Measurements from ENCODE around the gene CDC14A. TPM values are rescaled to one million over a fixed set of nuclear protein-coding genes. Genes with fewer than 3 reads are reported as not detected.

The CDC14A gene
- total RNA-seq, 1 experiment from 2014 or later: 2.6 TPM

GRCh38 chr1:100511773-100512172 is 159.5 kb downstream of the CDC14A start:
- Mint-ChIP-seq H3K4me1 (ENCODE audit: insufficient read depth, unreplicated experiment) (no peaks in the 10 kb centered on the region), H3K27me3 (ENCODE audit: insufficient read depth, unreplicated experiment) (no peaks in the 10 kb centered on the region), H3K9me3 (ENCODE audit: unreplicated experiment) (no peaks in the 10 kb centered on the region), H3K36me3 (ENCODE audit: insufficient read depth, unreplicated experiment) (no peaks in the 10 kb centered on the region), H3K4me3 (ENCODE audit: unreplicated experiment) (no peak overlapping the region), H3K27ac (ENCODE audit: low read depth, unreplicated experiment) (no peak overlapping the region)
- no peak for DNase-seq (ENCODE audit: unreplicated experiment)
- ChIA-PET CTCF (no interaction called here), POLR2A (no interaction called here)
- BruUV-seq (replicated peaks): no TSS peak
- intact Hi-C loops (cut with micrococcal nuclease): no loop called here
- no peak for TF ChIP-seq CTCF (IDR thresholded peaks at IDR 0.05; ENCODE audit: unreplicated experiment)

GRCh38 chr1:100512803-100513352 is 160.6 kb downstream of the CDC14A start:
- Mint-ChIP-seq H3K36me3 (ENCODE audit: insufficient read depth, unreplicated experiment) (no peaks in the 10 kb centered on the region), H3K27ac (ENCODE audit: low read depth, unreplicated experiment) (no peak overlapping the region), H3K4me1 (ENCODE audit: insufficient read depth, unreplicated experiment) (no peaks in the 10 kb centered on the region), H3K9me3 (ENCODE audit: unreplicated experiment) (no peaks in the 10 kb centered on the region), H3K27me3 (ENCODE audit: insufficient read depth, unreplicated experiment) (no peaks in the 10 kb centered on the region), H3K4me3 (ENCODE audit: unreplicated experiment) (no peak overlapping the region)
- ChIA-PET POLR2A (no interaction called here), CTCF (interaction anchor here (0.6 kb wide), 1 partner anchor 11 kb away, joined by 3 read pairs; no protein-coding TSS in a partner anchor)
- no peak for TF ChIP-seq CTCF (IDR thresholded peaks at IDR 0.05; ENCODE audit: unreplicated experiment)
- intact Hi-C loops (cut with micrococcal nuclease): no loop called here
- DNase-seq (ENCODE audit: unreplicated experiment): no peak
- BruUV-seq (replicated peaks): no TSS peak

GRCh38 chr1:100516857-100517256 is 164.6 kb downstream of the CDC14A start:
- no TSS peak for BruUV-seq (replicated peaks)
- Mint-ChIP-seq H3K27me3 (ENCODE audit: insufficient read depth, unreplicated experiment) (no peaks in the 10 kb centered on the region), H3K27ac (ENCODE audit: low read depth, unreplicated experiment) (no peak overlapping the region), H3K36me3 (ENCODE audit: insufficient read depth, unreplicated experiment) (no peaks in the 10 kb centered on the region), H3K9me3 (ENCODE audit: unreplicated experiment) (no peaks in the 10 kb centered on the region), H3K4me1 (ENCODE audit: insufficient read depth, unreplicated experiment) (no peaks in the 10 kb centered on the region), H3K4me3 (ENCODE audit: unreplicated experiment) (no peak overlapping the region)
- ChIA-PET CTCF (no interaction called here), POLR2A (no interaction called here)
- no peak for DNase-seq (ENCODE audit: unreplicated experiment)
- no peak for TF ChIP-seq CTCF (IDR thresholded peaks at IDR 0.05; ENCODE audit: unreplicated experiment)
- intact Hi-C loops (cut with micrococcal nuclease): no loop called here

GRCh38 chr1:100517515-100517914 is 165.2 kb downstream of the CDC14A start:
- H3K9me3 Mint-ChIP-seq (ENCODE audit: unreplicated experiment): no peaks in the 10 kb centered on the region
- no peak overlapping the region for H3K27ac Mint-ChIP-seq (ENCODE audit: low read depth, unreplicated experiment)
- H3K27me3 Mint-ChIP-seq (ENCODE audit: insufficient read depth, unreplicated experiment): no peaks in the 10 kb centered on the region
- no TSS peak for BruUV-seq (replicated peaks)
- intact Hi-C loops (cut with micrococcal nuclease): no loop called here
- H3K4me3 Mint-ChIP-seq (ENCODE audit: unreplicated experiment): no peak overlapping the region
- no peak for TF ChIP-seq CTCF (IDR thresholded peaks at IDR 0.05; ENCODE audit: unreplicated experiment)
- POLR2A ChIA-PET: no interaction called here
- no peak for DNase-seq (ENCODE audit: unreplicated experiment)
- CTCF ChIA-PET: no interaction called here
- H3K4me1 Mint-ChIP-seq (ENCODE audit: insufficient read depth, unreplicated experiment): no peaks in the 10 kb centered on the region
- peaks cover 3% of the 10 kb centered on the region for H3K36me3 Mint-ChIP-seq (ENCODE audit: insufficient read depth, unreplicated experiment)
